ENCODE data around the gene CDK5RAP3.
"Not testable (repeated sequence)": the region's sequence is repeated elsewhere in the genome, so short reads cannot be mapped to it uniquely, and the experiment has no call there.

The CDK5RAP3 gene

GRCh38 chr17:47970725-47971499 lies at the start of gene CDK5RAP3:
CDK5RAP3 (plus strand) TSS chr17:47971113; CDS start chr17:47971147, 34 bp downstream.
- DNase-seq: peak; percentile 99

DNA sequence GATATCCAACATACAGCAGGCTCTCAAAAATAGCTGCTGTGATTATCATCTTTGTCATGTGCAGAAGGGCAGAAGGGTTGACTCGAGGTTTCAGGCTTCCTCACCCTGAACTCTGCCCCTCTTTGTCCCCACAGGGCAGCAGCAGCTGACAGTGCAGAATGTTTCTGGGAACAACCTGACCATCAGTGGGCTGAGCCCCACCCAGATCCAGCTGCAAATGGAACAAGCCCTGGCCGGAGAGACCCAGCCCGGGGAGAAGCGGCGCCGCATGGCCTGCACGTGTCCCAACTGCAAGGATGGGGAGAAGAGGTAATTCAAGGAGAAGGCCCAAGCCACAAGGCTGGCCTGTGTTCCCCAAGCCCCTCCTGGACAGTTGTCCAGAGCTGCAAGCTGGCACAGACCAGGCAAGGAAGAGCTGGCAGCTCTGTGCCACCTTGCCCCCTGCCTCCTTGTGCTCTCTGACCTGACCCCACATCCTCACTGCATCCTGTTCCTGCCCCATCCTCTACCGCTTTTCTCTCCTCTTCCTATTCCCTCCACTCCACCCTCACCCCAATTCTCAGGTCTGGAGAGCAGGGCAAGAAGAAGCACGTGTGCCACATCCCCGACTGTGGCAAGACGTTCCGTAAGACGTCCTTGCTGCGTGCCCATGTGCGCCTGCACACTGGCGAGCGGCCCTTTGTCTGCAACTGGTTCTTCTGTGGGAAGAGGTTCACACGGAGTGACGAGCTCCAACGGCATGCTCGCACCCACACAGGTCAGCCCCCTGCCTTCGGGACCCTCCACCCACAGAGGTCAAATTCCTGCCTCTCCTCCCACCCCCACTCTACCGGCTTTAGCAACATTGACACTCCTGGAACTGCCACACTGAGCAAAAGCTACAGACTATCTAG lies 45.9 kb upstream of the CDK5RAP3 start:
- no peak for DNase-seq

GRCh38 chr17:47925678-47925988 lies 45.3 kb upstream of the CDK5RAP3 start:
- no peak for DNase-seq

DNA sequence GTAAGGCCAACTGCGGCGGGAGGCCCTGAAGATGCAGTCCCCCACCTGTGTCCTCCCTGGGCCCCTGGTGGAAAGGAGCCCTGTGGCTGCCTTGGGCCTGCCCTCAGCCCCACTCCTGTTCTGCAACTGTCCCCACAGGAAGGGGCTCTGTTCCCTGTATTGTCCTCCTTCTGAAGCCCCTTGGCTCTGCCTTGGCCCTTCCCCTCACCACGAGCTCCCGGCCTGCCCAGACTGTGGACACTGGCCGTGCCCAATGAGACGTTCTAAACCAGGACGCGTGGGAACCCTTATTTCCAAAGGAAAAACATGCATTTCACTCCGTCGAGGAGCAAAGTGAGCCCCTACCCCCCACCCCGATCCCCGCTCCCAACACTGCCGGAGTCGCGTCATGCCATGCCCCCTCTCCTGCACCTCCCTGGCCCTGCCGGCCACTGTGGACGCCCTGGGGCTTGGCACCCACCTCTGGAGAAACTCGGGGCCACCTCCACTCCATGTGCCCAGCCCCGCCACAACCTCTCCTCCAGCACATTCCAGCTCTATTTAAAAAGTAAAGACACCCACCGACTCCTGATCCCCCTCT lies 43.0 kb upstream of the CDK5RAP3 start:
- no peak for DNase-seq

DNA sequence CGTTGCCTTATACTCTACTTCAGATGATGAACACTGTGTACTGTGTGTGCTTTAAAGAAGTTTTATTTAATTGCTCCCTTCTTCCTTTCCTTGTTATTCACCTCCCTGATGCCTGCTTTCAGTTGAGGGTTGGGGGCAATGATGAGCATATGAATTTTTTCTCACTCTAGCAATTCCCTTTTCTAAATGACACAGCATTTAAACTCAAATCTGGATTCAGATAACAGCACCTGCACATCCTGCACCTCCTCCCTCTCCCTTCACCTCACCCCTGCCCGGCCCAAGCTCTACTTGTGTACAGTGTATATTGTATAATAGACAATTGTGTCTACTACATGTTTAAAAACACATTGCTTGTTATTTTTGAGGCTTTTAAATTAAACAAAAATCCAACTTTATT lies 42.5 kb upstream of the CDK5RAP3 start:
- DNase-seq: no peak

DNA sequence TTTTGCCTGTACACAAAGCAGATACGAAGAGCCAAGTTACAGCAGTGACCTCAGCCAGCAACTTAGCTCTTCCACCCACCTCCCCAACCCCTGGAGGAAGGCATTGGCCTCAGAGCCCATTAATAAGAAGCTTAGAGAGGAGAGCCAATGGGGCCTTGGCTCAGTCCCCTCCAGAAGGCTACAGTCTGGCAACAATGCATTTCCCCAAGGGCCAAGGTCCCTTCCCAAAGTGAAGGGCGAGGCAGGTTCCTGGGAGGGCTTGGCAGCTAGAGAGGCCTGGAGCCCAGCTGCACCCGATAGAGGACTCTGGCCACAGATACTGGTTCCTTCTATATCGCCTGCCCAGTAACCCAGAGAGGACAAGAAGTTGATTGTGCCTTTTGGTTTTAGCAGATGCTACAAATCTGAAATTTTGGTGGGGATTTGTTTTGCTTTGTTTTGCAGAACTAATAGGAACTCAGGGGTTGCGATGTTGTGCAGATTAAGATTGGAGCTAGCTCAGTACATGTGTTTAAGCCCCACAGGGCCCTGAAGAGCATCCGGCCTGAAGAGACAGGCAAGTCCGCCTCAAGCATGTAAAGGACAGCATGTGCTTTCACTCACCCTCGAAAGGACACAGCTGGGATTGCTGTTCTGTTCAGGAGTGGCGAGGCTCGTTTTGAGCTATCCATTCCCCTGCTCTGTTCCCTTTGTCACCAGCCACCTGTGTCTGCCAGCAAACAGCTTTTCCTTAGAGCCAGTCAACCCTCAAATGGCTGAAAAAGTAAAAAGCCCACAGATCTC lies 41.5 kb upstream of the CDK5RAP3 start:
- DNase-seq: no peak

- no peak for DNase-seq
Observed at GRCh38 chr17:47931848-47932247, 39.1 kb upstream of the CDK5RAP3 start.

DNA sequence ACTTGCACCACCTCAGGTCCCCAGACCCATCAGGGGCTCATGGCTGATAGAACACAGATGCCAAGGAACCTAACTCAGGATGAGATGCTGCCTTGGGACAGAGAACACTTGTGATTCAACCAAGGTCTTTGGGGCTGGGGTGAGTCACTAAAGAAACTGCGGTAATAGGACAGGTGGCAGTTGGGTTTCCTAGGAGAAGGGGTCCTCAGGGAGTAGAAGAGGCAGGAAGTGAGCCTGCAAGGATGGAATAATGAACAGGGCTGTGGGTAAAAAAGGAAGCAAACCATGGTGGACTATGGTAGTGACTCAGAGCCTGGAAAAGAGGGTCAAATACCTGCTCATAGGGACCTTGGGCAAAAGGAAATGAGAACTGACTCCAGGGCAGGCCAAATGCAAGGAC lies 36.1 kb upstream of the CDK5RAP3 start:
- no peak for DNase-seq

DNA sequence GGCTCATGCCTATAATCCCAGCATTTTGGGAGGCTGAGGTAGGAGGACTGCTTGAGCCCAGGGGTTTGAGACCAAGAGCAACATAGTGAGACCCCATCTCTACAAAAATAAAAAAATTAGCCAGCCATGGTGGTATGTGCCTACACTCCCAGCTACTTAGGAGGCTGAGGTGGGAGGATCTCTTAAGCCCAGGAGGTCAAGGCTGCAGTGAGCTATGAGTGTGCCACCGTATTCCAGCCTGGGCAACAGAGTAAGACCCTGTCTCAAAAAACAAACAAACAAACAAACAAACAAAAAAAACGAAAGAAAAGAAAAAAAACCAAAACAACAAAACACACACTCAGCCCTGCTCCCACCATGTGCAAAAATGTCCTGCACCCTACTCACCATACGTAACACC lies 35.4 kb upstream of the CDK5RAP3 start:
- not testable (repeated sequence) for DNase-seq

DNA sequence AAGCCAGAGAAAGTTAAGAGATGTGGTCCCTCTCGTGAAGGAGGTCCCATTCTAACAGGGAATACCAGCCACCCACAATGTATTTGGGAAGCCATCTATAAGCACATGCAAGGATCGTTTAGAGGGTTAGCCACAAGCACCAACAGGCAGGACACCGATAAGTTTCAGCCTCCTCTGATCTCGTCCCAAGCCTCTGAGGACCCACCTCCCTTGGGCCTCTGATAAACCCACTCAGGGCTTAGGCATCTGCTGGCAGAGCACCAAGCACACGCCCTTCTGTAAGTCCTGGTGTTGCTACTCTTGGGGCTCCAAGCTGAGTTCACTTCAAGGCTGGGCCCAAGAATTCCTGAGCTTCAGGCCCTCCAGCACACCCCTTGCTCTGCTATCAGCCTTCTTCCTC lies 35.0 kb upstream of the CDK5RAP3 start:
- DNase-seq: no peak

DNA sequence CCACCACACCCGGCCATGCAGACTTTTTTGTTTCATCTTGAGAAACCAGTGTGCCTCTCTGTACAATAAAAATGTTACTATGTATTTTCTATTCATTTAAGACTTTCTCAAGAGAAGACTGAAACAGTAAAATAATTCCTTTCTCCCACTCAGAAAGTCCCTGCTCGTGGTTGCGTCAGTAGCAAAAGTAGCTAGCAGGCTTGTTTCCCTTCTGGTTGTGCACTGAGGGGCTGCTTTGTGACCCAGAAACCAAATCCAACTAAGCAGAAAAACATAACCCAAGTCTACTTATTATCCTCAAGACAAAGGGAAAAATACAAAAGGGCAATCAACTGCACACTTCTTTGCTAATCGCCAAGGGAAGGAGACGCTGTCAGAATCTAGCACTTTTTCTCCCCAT lies 33.0 kb upstream of the CDK5RAP3 start:
- DNase-seq: no peak

DNA sequence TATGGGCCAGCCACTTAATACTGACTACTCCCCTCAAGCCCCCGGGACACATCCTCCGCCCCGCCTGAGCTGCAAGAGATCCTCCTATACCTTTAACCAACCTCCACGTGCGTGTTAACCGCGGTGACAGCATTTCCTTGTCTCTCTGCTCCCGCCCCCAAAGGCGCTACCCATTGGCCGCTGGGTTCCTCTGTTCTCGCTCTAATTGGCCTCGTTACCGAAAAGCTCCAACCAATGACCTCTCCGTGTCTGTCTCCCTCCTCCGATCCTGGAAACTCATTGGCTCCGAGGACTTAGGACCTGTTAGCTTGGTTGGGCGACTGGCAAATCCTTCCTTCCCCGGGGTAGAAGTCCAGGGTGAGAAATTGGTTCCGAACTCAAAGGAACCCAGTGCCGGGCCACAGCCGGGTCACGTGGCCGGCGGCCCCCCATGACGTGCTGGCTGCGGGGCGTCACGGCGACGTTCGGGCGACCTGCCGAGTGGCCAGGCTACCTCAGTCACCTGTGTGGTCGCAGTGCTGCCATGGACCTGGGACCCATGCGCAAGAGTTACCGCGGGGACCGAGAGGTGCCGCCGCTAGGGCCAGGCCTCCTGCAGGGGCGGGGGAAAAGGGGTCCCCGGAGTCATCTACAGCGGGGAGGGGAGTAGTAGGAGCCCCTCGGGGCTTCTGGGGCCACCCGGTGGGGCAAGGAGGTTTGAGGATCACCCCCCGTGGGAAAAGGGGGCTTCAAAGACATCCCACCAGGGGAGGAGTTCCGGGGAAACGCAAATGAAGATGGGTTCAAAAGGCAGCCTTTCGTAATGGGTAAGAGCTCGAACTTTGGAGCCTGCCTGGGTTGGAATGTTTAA lies 29.4 kb upstream of the CDK5RAP3 start, which contains the start of gene PNPO:
TSS of gene PNPO (plus strand) at position 326 of the 850 bp plus-strand sequence. CDS start at position 431, 105 bp downstream.
- DNase-seq: peak; percentile 95

- no peak for DNase-seq
Observed at GRCh38 chr17:47942096-47942510, 28.8 kb upstream of the CDK5RAP3 start.

- DNase-seq: no peak
Observed at GRCh38 chr17:47942568-47942967, 28.3 kb upstream of the CDK5RAP3 start.

DNA sequence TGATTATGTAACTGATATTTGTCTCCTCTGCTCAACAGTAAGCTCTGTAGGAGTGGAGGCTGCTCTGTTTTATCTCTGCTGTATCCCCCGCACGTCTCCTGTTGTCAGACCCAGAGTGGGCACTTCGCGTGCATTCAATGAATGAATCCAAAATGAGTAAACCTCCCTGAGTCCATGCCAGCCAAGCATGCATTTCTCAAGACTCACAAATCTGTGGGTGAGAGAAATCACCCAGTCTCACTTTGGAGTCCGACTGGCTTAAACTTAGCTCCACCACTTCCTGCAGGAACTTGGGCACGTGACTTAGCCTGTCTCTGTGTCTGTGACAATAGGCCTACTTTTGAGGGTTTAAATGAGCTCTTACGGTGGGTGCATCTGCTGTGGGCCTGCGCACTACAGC lies 25.8 kb upstream of the CDK5RAP3 start:
- no peak for DNase-seq

DNA sequence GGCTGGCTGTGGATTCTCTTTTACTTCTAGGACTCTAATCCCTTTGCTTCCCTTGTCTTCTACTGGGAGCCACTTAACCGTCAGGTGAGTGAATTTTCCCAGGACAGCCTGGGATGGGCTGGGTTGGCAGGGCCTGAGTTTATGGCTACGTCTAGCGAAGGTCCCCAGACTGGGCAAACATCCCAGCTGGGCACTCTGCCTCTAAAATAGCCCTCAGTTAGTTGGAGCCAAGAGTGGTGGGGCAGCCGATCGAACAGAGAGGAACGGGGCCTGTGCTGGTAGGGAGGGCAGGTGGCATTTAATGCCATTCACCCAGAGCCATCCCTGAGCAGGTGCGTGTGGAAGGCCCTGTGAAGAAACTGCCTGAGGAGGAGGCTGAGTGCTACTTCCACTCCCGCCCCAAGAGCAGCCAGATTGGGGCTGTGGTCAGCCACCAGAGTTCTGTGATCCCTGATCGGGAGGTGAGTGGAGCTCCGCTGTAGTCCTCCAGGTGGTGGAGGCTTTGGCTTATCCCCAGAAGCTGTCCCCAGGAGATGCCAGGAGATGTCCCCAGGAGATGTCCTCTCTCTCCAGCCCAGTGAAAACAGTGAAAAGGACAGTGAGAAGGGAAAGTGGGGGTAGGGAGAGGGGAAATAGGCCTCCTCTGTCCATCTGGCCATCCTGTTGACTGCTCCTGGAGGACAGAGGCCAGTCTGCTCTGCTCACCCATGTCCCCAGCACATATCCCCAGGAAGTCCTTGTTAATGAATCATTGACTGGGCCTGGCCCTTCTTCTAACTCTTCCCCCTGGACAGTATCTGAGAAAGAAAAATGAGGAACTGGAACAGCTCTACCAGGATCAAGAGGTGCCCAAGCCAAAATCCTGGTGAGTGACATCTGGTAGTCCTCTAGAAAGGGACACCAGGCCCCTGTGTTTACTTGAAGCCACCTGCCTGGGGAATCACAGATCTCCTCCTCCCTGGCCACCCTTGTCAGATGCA lies 25.1 kb upstream of the CDK5RAP3 start:
- DNase-seq: no peak

DNA sequence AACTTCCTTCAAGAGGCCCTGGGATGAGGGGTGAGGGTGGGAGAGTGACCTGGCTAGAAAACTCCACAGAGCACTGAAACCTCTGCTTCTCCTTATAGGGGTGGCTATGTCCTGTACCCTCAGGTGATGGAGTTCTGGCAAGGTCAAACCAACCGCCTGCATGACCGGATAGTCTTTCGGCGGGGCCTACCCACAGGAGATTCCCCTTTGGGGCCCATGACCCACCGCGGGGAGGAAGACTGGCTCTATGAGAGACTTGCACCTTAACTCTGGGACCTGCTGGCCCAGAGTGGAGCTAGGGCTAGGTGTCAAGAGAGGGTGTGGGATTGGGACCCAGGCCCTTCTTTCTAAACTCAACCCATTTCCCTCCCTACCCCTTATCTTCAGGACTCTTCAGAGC lies 24.4 kb upstream of the CDK5RAP3 start:
- DNase-seq: no peak

- peak; percentile 68 for DNase-seq
Observed at GRCh38 chr17:47946929-47947397, 23.9 kb upstream of the CDK5RAP3 start.

GRCh38 chr17:47948706-47949196 lies 22.2 kb upstream of the CDK5RAP3 start:
- DNase-seq: no peak

DNA sequence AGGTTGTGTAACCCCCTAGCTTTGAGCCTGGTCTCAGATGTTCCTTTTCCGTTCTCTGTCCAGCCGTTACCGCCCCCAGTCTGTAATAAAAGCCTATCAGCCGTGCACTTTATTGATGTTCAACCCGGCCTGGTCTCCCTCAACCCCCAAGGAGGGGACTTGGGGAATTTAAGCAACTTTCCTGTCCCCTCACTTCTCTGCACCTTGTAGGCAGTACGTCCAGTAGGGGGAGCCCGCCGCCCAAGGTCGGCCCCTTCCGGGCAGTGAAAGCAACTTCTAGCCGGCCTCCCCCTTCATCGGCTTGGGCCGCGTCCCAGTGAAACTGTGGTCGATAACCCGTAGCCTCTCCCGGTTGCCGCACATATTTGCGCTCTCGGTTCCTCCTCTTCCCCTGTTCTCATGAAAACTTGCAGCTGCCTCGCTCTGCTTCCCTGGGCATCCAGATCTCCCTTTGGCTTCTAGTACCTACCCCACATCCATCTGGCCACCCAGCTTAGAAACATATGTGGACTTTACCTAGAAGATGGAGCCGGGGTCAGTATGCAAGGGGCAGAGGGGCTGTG lies 21.6 kb upstream of the CDK5RAP3 start:
- DNase-seq: peak; percentile 77

Data from NCI-H345 (cell line).